DMS153 treated with DMSO at 0.1 percent for 48 hours (cell line): Measurements from ENCODE around the gene SLC16A5.
A peak's percentile ranks its signal among the peaks of the same experiment; 100 is the strongest.

Experiments used
- DNase-seq: peaks from one replicate; lab custom pipeline; 2025; ENCODE audit not compliant: unreplicated experiment; lab: John Stamatoyannopoulos, UW

Gene SLC16A5

DNA sequence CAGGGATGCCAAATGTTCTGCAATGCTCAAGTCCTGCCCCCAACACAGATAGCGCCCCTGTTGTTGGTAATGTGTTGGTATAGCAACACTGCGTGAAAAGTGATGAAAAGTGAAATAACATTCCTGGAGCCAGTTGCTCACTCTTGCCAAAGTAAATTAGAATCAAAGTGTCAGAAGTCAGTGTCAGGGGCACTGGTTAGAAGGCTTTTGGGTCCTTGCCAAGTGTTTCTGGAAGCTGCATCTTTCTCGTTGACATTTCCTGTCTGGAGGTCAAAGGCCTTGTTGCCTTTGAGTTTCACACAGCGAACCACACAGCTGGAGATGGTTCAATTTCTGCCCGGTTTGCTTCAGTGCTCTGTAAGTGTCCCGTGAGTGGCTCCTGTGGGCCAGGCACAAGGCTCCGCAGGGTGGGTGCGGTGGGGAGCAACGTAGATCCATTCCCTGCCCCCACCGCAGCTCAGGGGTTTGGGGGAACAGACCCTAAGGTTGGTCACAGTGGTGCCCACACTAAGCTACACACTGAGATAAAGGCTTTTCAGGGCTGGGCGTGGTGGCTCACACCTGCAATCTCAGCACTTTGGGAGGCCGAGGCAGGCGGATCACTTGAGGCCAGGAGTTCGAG, 3.6 kb upstream of the SLC16A5 start:
- DNase-seq = no peak

DNA sequence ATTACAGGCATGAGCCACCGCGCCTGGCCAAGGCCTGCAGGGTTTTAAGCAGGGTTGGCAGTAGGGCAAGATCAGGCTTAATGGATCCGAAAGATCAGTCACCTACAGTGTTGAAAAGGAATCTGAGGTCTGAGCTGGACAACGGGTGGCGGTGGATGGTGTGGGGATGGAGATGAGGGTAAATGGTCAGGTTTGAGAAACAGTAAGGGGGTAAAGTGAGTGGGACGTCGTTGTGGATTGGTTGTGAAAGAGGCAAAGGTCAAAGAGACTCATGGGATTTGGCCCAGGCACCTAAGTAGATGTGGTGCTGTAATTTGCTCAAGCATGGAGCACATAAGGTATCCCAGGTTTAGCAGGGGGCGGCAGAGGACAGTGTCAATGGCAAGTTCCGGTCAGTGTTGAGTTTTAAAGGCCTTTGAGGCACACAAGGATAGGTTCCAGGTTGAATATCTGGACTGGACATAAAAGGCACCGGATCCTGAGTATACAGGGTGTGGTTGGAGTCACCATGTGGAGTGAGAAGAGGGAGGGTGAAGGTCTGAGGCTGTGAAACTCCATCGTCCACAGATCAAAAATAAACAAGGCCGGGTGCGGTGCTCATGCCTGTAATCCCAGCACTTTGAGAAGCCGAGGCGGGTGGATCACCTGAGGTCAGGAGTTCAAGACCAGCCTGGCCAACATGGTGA, 1.1 kb upstream of the SLC16A5 start:
- DNase-seq = no peak

DNA sequence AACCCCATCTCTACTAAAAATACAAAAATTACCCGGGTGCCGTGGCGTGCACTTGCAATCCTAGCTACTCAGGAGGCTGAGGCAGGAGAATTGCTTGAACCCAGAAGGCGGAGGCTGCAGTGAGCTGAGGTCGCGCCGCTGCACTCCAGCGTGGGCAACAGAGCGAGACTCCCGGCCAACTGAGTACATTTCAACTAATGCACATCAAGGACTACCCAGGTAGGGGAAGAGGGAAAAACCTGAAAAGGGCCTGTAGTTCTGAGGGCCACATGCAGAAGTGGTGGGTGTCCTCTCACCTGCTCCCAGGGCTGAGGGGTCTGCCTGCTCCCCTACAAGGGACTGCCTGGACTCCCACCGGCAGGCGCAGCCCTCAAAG, 584 bp upstream of the SLC16A5 start:
- DNase-seq = no peak

DNA sequence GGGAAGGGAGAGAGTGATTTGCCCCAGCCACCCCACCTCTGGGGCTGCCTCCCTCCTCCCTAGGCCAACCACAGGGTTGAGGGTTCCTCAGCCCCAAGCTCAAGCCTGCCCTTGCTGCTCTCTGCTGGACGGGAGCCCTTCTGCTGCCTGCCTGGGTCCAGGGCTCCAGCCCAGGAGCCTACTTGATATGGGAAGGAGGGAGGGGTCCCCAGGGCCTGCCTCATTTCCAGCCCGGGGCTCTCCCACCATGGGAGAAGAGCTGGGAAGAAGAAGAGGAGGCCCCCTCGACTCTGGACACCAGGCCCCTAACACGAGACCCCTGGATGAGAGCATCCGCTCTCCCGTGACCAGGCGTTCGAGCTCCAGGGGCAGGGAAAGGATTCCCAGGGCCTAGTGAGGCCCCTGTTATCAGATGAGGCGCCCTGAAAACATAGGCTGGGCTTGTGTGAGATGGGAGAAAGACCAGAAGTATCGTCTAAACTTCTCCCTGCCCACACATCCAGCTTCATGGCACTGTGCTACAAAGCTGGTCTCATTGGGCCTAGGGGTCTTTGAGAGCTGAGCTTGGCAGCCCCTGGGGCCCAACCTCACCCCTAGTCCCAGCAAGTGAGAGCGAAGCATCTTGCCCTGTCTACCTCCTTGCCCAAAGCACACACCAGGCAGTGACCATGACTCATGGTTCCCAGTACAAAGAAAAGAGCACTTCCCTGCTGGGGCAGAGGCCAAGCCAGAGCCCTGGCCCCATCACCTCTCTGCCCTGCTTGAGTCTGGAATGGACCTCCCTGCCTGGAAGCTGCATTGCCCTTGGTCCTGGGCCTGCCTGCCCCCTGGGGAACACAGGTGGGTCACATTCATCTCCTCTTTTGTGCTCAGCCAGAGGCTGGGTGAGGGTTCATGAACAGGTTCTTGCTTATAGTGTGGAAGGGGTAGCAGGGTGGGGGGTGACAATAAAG, 987 bp downstream of the SLC16A5 start:
- DNase-seq = no peak

DNA sequence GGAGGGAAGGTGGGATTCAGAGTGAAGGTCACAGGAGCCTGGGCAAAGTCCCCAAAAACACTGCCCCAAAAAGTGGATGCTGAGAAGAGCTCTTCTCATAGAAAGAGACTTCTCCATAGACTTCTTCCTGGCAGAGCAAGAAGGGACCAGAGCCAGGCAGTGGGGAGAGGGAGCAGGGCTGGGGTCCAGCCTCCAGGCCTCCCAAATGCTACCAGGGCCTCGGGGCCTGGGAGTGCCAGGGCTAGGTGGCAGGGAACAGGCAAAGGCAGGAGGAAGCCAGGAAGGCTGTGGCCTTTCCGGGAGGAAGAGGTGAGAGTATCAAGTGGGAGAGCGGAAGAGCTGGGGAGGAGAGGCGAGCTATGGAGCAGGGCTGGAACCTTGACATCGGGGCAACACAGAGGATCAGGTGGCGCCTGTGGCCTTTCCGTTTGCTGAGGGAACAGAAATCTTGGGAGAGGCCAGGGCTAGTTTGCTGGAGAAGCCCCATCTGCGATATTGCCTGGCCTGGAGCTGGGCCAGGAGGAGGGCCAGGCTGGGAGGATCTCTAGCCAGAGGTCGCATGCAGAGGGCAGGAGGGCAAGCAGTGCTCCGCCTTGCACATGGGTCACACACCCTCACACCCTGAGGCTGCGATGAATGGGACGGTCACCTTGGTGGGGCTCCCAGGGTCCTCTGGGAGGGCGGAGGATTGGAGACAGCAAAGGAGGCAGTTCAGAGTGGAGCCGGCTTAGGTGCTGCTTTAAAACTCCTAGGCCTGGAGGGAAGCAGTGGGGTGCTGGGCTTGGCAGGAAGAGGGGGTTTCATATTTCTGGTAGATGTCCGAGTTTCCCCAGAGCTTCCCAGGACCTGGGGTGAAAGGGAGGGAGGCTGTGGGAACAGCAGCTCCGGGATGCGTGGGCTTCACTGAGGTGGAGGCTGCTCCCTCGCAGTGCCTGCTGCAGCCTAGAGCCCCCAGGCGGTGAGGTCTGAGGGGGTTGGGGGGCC, 3.4 kb downstream of the SLC16A5 start:
- DNase-seq = no peak

DNA sequence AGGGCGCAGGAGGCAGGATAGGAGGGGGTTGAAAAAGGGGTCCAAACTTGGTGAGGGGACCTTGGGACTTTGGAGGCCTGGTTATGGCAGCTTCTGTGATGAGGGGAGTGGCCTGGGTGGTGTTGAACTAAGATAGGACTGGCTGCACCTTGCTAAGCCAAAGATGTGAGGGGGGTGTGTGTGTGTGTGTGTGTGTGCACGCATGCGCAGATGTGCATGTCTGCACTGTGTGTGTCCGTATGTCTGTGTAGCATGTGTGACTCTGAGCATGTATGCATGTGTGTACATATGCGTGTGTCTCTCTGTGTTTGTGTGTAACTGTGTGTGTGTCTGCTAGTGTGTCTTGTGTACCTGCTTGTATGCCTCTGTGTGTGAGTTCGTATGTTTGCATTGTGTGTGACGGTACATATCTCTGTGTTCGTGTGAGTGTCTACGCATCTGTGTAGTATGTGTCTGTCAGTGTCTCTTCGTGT, 4.1 kb downstream of the SLC16A5 start:
- no peak for DNase-seq

DNA sequence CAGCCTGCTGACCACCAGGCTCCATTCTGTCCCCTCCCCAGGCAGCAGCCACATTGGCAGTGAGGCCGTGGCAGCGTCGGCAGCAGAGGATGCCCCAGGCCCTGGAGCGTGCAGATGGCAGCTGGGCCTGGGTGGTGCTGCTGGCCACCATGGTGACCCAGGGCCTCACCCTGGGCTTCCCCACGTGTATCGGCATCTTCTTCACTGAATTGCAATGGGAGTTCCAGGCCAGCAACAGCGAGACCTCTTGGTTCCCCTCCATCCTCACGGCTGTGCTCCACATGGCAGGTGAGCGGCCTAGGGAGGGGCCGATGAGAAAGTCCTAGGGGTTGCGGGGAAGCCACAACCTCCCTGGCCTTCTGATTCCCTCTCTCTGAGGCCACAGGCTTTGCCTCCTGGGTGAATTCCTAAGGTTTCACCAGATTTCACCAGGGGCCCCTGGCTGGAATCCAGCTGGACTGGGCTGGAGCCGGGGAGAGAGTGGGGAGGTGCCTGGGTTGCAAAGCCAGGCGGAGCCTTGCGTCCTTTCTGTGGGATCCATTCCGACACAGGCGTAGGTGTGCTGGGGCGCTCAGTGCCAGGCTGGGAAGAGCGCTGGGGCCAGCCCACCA, 5.9 kb downstream of the SLC16A5 start:
- DNase-seq = no peak

DNA sequence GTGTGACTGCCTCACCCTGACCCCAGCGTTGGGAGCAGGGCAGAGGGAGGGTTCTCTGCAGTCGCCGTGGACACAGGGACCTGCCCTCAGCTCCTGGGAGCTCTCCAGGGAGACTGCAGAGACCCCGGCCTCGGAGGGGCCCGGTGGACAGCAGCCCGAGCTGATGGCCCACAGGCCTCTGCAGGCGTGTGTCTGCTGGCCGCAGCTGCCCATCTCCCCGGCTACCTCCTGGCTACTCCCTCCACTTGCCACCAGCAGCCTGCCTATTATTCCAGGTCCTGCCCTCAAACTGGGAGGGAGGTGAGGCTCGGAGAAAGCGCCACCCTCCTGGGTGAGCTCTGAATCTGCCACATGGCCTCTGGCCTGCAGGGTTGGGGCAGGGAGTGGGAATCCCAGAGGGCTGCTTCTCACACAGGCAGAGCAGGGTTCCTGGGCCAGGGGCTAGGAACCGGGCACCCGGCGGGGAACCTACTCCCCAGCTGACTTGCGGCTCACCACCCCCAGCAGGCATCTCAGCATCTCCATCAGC, 7.2 kb downstream of the SLC16A5 start:
- DNase-seq = no peak

DNA sequence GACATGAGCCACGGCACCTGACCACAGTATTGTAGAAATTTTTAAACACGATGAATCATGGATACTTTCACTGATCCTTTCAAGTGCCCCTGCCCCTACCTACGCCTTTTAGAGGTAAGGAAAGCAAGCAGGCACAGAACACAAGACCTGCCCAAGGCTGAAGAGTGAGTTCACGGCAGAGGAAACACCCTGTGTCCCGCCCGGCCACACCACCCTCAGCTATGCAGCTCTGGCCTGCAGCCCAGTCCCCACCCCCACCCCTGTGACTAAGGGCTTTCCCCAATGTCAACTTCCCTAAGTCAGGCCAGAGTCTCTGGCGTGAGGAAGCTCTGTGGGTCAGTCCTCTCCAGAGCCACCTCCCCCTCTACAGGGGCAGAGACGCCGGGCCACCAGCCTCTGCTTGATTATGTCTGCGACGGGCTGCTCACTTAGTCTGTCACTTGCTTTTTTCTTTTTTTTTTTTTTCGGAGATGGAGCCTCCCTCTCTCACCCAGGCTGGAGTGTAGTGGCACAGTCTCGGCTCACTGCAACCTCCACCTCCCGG, 8.4 kb downstream of the SLC16A5 start:
- DNase-seq = no peak

DNA sequence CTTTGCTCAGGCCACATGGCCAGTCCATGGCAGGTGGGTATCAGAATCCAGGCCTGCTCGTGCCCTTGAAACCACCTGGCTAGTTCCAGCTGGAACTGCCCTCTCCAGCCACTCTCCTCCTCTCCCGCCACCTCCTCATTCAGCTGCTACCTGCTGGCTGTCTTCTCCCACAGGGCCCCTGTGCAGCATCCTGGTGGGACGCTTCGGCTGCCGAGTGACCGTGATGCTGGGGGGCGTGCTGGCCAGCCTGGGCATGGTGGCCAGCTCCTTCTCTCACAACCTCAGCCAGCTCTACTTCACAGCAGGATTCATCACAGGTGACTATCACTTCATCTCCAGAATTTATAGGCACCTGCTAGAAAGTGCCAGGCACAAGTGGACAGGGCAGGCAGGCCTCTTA, 10.1 kb downstream of the SLC16A5 start:
- no peak for DNase-seq

DNA sequence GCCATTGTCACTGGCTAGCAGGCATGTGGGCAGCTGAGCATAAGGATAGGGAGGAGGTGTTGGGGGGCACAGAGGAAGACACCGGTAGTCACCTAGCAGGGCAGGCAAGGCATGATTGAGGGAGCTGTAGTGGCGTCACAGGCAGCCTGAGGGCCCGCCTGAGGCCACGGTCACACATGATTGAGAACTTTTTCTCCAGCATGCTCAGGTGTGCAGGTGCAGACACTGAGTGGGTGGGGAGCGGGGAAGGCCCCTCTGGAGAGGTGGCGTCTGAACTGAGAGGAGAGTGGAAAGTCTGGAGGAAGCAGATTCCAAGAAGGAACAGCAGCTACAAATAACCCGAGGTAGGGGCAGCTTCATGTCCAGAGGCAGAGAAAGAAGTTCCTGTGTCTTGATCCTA, 11.1 kb downstream of the SLC16A5 start:
- no peak for DNase-seq

DNA sequence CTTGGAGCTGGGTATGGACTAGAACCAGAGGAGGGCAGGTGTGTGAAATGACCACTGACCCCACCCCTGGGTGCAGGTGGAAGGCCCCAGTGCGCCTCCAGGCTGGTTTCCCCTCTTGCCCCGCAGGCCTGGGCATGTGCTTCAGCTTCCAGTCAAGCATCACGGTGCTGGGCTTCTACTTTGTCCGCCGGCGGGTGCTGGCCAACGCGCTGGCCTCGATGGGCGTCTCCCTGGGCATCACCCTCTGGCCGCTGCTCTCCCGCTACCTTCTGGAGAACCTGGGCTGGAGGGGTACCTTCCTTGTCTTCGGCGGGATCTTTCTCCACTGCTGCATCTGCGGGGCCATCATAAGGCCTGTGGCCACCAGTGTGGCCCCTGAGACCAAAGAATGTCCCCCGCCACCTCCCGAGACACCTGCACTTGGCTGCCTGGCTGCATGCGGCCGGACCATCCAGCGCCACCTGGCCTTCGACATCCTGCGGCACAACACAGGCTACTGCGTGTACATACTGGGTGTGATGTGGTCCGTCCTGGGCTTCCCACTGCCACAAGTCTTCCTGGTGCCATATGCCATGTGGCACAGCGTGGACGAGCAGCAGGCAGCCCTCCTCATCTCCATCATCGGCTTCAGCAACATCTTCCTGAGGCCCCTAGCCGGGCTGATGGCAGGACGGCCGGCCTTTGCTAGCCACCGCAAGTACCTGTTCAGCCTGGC, 12.3 kb downstream of the SLC16A5 start:
- no peak for DNase-seq

DNA sequence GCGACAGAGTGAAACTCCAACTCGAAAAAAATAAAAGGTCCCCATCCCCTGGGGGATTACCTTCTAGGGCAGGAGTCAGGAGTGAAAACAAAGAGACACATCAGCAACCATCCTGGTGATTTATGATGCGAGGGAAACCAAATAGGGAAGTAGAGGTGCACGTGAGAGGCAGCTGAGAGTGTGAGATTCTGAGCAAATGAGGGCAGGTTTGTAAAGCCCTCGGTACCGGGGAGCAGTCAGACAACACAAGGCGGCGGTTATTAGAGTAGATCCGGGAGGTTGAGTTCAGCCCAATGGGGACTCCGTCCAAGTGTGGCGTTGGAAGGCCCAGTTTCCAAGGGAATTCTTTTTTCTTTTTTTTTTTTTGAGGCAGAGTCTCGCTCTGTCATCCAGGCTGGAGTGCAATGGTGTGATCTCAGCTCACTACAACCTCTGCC, 14.6 kb downstream of the SLC16A5 start:
- peak; percentile 79 for DNase-seq

DNA sequence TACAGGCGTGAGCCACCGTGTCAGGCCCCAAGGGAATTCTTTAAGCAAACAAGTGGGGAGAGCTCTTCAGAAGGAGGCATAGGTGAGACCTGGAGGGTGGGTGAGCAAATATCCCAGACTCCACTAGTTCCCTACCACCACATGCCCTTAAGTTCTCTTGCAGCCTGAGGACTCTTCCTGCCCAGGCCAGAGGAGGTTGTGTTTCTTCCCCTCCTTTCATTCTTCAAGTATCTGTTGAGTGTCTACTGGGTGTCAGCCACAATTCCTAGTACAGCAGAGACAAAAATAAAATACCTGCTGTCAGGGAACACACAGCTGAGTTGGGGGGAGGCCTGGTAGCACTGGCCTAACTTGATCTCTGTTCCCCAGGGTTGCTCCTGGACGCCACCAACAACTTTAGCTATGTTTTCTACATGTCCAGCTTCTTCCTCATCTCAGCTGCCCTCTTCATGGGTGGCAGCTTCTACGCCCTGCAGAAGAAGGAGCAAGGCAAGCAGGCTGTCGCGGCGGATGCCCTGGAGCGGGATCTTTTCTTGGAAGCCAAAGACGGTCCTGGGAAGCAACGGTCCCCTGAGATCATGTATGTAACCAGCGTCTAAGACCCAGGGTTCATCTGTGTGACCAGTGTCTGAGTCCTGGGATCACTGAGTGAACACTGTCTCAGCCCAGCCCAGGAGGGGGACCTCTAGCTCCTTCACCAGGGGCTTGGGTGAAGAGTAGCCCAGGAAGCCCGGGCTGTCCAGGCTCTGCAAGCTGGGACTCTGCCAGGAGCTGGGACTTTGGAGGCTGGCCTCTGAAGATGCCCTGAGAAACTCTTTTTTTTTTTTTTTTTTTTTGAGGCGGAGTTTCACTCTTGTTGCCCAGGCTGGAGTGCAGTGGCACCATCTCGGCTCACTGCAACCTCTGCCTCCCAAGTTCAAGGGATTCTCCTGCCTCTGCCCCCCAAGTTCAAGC, 16.1 kb downstream of the SLC16A5 start:
- DNase-seq = no peak

DNA sequence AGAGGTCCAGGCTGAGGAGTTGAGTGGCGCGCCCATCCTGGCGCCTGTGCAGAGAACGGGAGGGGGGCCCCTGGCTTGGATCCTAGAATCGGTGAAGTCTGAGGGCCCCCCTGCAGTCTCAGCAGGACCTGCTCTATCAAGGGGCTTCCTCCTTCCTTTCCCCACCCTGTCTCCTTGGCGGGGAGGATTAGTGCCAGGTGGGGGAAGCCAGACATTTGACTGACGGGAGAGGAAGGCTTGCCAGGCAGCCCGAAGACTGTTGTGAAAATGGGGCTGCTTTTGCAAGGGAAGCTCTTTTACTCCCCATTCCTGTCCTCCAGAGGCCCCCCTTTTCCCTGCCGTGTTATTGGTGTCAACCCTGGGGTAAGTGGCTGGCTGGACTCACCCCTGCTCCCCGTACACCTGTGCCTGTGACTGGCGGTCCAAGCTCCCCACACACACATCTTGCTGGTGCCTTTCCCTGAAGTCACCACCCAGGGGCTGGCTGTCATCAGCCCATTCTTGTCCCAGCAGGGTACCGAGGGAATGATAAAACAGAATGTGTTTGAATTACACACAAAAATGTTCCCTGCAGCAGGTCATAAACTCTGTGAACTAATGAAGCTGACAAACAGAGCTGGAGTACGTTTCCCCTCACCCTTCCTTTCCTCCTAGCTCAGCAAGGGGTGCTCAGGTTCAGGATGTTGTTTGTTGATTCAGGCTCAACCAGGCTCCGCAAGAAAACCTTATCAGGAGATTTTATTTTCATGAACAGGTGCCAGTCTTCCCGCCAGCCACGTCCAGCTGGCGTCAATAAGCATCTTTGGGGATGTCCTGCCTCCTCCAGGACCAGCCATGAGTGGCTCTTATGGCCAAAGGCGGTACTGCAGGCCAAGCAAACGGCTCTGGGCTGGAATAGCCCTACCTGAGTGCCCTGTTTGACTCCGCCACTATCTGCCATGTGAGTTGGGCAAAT, 17.6 kb downstream of the SLC16A5 start:
- peak; percentile 61 for DNase-seq

DNA sequence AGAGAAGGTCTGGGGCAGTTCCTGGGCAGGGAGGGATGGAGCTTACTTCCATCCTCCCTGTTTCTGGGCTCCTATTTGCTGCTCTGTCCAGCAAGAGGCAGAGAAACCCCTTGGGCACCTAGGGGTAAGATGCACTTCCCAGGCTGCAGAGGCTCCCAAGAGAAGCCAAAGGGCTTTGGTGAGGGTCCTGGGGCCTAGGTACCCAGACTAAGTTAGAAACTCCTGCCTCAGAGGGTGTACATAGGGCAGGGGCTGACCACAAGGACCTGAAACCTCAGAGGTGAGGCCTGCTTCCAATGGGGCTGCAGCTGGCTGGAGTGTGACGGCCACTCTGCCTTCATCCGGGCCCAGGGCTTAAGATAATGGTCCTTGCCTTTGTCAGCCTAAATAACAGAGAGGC, 20.4 kb downstream of the SLC16A5 start:
- no peak for DNase-seq

DNA sequence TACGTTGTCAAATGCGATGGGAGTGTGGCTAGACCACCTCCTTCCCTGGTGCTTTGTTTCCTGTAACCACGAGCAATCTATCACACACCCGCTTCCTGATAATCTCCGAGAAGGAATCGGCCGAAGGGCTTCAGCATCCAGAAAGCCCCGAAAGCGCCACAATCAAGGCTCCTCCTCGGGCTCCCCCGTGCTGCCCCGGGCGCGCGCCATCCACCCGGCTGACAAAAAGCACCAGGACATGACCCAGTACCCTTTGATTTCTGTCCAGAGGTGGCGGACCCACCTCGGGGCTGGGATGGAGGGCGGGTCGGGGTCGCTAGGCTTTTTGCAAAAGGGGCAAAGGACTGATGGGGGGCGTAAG, 21.3 kb downstream of the SLC16A5 start:
- no peak for DNase-seq
